Neuronal stem cell (in vitro differentiated cells): ENCODE results near the gene TTC38.

Experiments
- DNase-seq: peaks from one replicate; pipeline ENCODE4 v3.0.0-alpha.2; 2013; ENCODE audit warnings: low spot score
- H2AFZ ChIP-seq: one replicate; pipeline ENCODE4 v1.6.1; 2013; ENCODE audit warnings: mild to moderate bottlenecking, low read length, inconsistent platforms
- H2AK5ac ChIP-seq: 2 replicates; pipeline ENCODE4 v1.6.1; 2013; ENCODE audit warnings: low read depth, mild to moderate bottlenecking, inconsistent platforms, low read length, moderate library complexity, mixed read lengths
- H2BK120ac ChIP-seq: 2 replicates; pipeline ENCODE4 v1.6.1; 2013; ENCODE audit warnings: low read depth, mild to moderate bottlenecking, inconsistent platforms, low read length, moderate library complexity, mixed read lengths
- H2BK12ac ChIP-seq: one replicate; pipeline ENCODE4 v1.6.1; 2013; ENCODE audit warnings: low read length, inconsistent platforms
- H2BK15ac ChIP-seq: 2 replicates; pipeline ENCODE4 v1.6.1; 2013; ENCODE audit warnings: mild to moderate bottlenecking, low read length, inconsistent platforms, mixed read lengths
- H2BK5ac ChIP-seq: one replicate; pipeline ENCODE4 v1.6.1; 2013; ENCODE audit warnings: inconsistent platforms, mild to moderate bottlenecking, low read length, moderate library complexity
- H3K14ac ChIP-seq: one replicate; pipeline ENCODE4 v1.6.1; 2013; ENCODE audit warnings: low read length, inconsistent platforms
- H3K18ac ChIP-seq: 2 replicates; pipeline ENCODE4 v1.6.1; 2013; ENCODE audit warnings: low read length, inconsistent platforms
- H3K23ac ChIP-seq: 2 replicates; pipeline ENCODE4 v1.6.1; 2013; ENCODE audit warnings: low read depth, mild to moderate bottlenecking, mixed read lengths, low read length, inconsistent platforms; ENCODE audit not compliant: poor library complexity
- H3K27ac ChIP-seq: replicated peaks from 3 replicates; pipeline ENCODE4 v1.5.1; 2013; ENCODE audit warnings: low read length, inconsistent platforms
- H3K27me3 ChIP-seq, 3 experiments: 2 replicates each; pipeline ENCODE4 v1.6.1; 2013; ENCODE audit warnings: low read length in 3 of 3, mild to moderate bottlenecking in 2 of 3, inconsistent platforms in 1 of 3, low read depth in 1 of 3, mixed read lengths in 1 of 3, moderate library complexity in 1 of 3; ENCODE audit not compliant: control insufficient read depth in 3 of 3, insufficient read depth in 3 of 3
- H3K36me3 ChIP-seq, 2 donors: replicated peaks in 1 of 2; 2 replicates each; pipeline ENCODE4 v1.6.1; 2013; ENCODE audit warnings: low read length in 2 of 2; ENCODE audit not compliant: control insufficient read depth in 2 of 2, insufficient read depth in 2 of 2
- H3K4ac ChIP-seq: 2 replicates; pipeline ENCODE4 v1.6.1; 2013; ENCODE audit warnings: inconsistent platforms, mild to moderate bottlenecking, low read length, moderate library complexity
- H3K4me1 ChIP-seq, 2 donors: 1 replicate in 1 of 2; 2 replicates in 1 of 2; pipeline ENCODE4 v1.6.1; 2013; ENCODE audit warnings: low read length in 2 of 2, low read depth in 1 of 2; ENCODE audit not compliant: control insufficient read depth in 2 of 2, insufficient read depth in 1 of 2
- H3K4me2 ChIP-seq: one replicate; pipeline ENCODE4 v1.6.1; 2013; ENCODE audit warnings: mild to moderate bottlenecking, low read length, inconsistent platforms; ENCODE audit not compliant: insufficient read depth, poor library complexity, severe bottlenecking
- H3K4me3 ChIP-seq, 2 donors: 2 replicates each; pipeline ENCODE4 v1.5.1; 2013; ENCODE audit warnings: low read length in 2 of 2, mild to moderate bottlenecking in 2 of 2, inconsistent platforms in 1 of 2, moderate library complexity in 1 of 2
- H3K79me1 ChIP-seq: one replicate; pipeline ENCODE4 v1.6.1; 2013; ENCODE audit warnings: low read depth, mild to moderate bottlenecking, inconsistent platforms, low read length, moderate library complexity
- H3K9ac ChIP-seq: one replicate; pipeline ENCODE4 v1.6.1; 2013; ENCODE audit warnings: mild to moderate bottlenecking, low read depth, low read length, inconsistent platforms; ENCODE audit not compliant: poor library complexity
- H3K9me3 ChIP-seq, 2 donors: replicated peaks in 1 of 2; 2 replicates each; pipeline versions ENCODE3 to v1.6.1; 2013; ENCODE audit warnings: low read length in 2 of 2, mild to moderate bottlenecking in 2 of 2, inconsistent platforms in 1 of 2, low read depth in 1 of 2, mixed read lengths in 1 of 2, moderate library complexity in 1 of 2; ENCODE audit not compliant: control insufficient read depth in 2 of 2, insufficient read depth in 1 of 2
- H4K8ac ChIP-seq: one replicate; pipeline ENCODE4 v1.6.1; 2013; ENCODE audit warnings: low read depth, mild to moderate bottlenecking, inconsistent platforms, low read length, moderate library complexity
- H4K91ac ChIP-seq: one replicate; pipeline ENCODE4 v1.6.1; 2013; ENCODE audit warnings: low read length, low read depth, mild to moderate bottlenecking, inconsistent platforms; ENCODE audit not compliant: poor library complexity
- WGBS, 2 donors: extraction: QIAGEN DNeasy Blood & Tissue Kit; methylation state at CpG; one replicate each; pipeline ENCODE4 v1.1.7; 2013; ENCODE audit warnings: missing lambda C conversion rate in 2 of 2, mixed read lengths in 1 of 2; ENCODE audit not compliant: insufficient read length in 2 of 2, insufficient replicate concordance in 1 of 2; ENCODE audit errors: extremely low coverage in 2 of 2; 5-methylcytosine and 5-hydroxymethylcytosine counted together

Gene TTC38

GRCh38 chr22:46292173-46292572 is 24.4 kb downstream of the TTC38 start:
- Histone ChIP-seq H3K9ac (no peak overlapping the region), H2BK12ac (no peak overlapping the region), H4K91ac (no peak overlapping the region), H3K23ac (no peak overlapping the region), H3K18ac (no peak overlapping the region), H2BK15ac (no peak overlapping the region), H3K27me3 (no peaks in the 10 kb centered on the region), H3K4me3 (no peak overlapping the region), H2BK5ac (no peak overlapping the region), H3K79me1 (no peaks in the 10 kb centered on the region), H3K4ac (no peak overlapping the region), H3K4me2 (no peak overlapping the region), H2AFZ (no peak overlapping the region), H3K27ac (no peak overlapping the region), H3K4me1 (peaks cover 7 to 8% of the 10 kb centered on the region in 2 donors), H3K14ac (no peak overlapping the region), H2BK120ac (no peak overlapping the region), H3K36me3 (peaks cover 4 to 45% of the 10 kb centered on the region in 2 donors), H3K9me3 (peaks cover 0 to 2% of the 10 kb centered on the region in 2 donors), H4K8ac (no peak overlapping the region), H2AK5ac (no peak overlapping the region)
- WGBS, 2 donors: no CpG with 5 or more reads among the region's 3 CpGs
- DNase-seq: no peak

DNA sequence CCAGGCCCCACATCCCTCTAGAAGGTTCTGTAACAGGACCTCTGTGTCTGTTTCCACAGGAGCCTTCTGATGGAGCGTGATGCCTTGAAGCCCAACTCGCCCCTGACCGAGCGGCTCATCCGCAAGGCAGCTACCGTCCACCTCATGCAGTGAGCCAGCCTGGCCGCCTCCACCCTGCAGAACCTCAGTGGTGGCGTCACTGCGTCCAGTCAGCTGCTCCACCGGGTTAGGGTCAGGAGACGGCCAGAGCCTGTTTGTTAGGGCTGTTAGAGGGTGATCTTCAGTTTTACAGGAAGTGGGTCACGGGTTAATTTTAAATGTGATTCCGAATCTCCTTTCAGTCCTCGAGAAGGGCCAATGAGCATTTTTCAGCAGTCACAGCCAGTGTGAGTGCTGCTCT is 24.9 kb downstream of the TTC38 start:
- Histone ChIP-seq H3K4ac (no peak overlapping the region), H3K4me2 (no peak overlapping the region), H3K36me3 (peaks cover 4 to 46% of the 10 kb centered on the region in 2 donors), H3K4me1 (peaks cover 7 to 10% of the 10 kb centered on the region in 2 donors), H3K27ac (no peak overlapping the region), H2BK120ac (no peak overlapping the region), H3K9ac (no peak overlapping the region), H3K9me3 (peaks cover 0 to 2% of the 10 kb centered on the region in 2 donors), H3K14ac (no peak overlapping the region), H2BK15ac (no peak overlapping the region), H3K18ac (no peak overlapping the region), H4K91ac (no peak overlapping the region), H3K27me3 (no peaks in the 10 kb centered on the region), H2AFZ (no peak overlapping the region), H4K8ac (no peak overlapping the region), H2BK12ac (no peak overlapping the region), H3K4me3 (no peak overlapping the region), H3K79me1 (no peaks in the 10 kb centered on the region), H2AK5ac (no peak overlapping the region), H3K23ac (no peak overlapping the region), H2BK5ac (no peak overlapping the region)
- WGBS, 2 donors: no CpG with 5 or more reads among the region's 14 CpGs
- no peak for DNase-seq

DNA sequence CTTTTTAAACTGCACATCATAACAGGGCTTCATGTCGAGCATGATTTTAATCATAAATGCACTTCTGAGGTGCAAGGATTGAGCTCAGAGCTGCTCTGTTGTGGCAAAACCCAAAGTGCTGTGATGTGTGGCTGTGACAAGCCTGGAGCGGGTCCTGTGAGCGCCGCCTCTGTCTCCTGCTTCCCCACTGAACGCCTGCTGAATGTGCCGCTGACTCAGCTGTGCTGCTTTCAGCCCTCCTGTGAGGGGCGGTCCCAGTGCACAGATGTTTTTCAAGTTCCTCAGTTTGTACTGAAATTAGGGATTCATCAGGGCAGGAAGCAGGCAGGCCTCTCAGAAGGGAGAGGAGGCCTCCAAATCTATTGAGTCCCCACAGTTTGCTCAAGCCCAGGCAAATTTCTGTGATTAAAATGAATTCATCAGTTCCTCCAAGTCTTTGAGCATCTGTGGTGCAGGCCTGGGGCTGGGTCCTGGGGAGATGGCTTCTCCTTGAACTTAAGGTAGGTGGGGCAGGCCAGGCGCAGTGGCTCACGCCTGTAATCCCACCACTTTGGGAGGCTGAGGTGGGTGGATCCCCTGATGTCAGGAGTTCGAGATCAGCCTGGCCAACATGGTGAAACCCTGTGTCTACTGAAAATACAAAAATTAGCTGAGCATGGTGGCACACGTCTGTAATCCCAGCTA is 25.9 kb downstream of the TTC38 start:
- Histone ChIP-seq H4K8ac (no peak overlapping the region), H3K27me3 (no peaks in the 10 kb centered on the region), H3K27ac (no peak overlapping the region), H3K4me3 (no peak overlapping the region), H3K23ac (no peak overlapping the region), H2BK120ac (no peak overlapping the region), H3K9me3 (peaks cover 0 to 2% of the 10 kb centered on the region in 2 donors), H3K14ac (no peak overlapping the region), H3K9ac (no peak overlapping the region), H2BK12ac (no peak overlapping the region), H2BK5ac (no peak overlapping the region), H3K36me3 (peaks cover 7 to 46% of the 10 kb centered on the region in 2 donors), H3K4me2 (no peak overlapping the region), H3K79me1 (no peaks in the 10 kb centered on the region), H3K18ac (no peak overlapping the region), H3K4ac (no peak overlapping the region), H2BK15ac (no peak overlapping the region), H2AK5ac (no peak overlapping the region), H3K4me1 (peaks cover 10 to 13% of the 10 kb centered on the region in 2 donors), H4K91ac (no peak overlapping the region), H2AFZ (no peak overlapping the region)
- DNase-seq: no peak
- WGBS, 2 donors: no CpG with 5 or more reads among the region's 11 CpGs

DNA sequence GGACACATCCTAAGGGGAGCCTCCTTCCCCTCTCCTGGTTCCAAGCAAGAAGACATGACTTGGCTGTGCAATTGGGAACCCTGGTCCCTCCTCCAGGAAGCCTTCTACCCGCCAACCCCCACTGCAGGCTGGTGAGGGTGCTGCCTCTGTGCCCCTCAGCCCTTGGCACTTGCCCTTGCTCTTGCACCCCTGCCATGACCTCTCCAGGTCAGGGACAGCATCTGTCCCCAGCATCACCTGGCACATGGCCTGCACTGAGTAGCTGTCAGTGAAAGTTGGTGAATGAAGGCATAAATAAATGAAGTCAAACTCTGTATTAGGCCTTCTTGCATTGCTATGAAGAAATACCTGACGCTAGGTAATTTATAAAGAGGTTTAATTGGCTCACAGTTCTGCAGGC is 27.0 kb downstream of the TTC38 start:
- peaks cover 0 to 2% of the 10 kb centered on the region in 2 donors for H3K9me3 ChIP-seq
- no peak overlapping the region for H2BK12ac ChIP-seq
- H2AK5ac ChIP-seq: no peak overlapping the region
- H3K4ac ChIP-seq: no peak overlapping the region
- no peak overlapping the region for H2AFZ ChIP-seq
- no peak overlapping the region for H4K8ac ChIP-seq
- no peak overlapping the region for H4K91ac ChIP-seq
- H3K4me1 ChIP-seq: peaks cover 10 to 15% of the 10 kb centered on the region in 2 donors
- no peaks in the 10 kb centered on the region for H3K27me3 ChIP-seq
- H2BK15ac ChIP-seq: no peak overlapping the region
- H2BK120ac ChIP-seq: no peak overlapping the region
- no peak overlapping the region for H2BK5ac ChIP-seq
- peak overlapping the region in 1 of 2 donors; percentile 66 for H3K4me3 ChIP-seq
- H3K79me1 ChIP-seq: no peaks in the 10 kb centered on the region
- no peak overlapping the region for H3K9ac ChIP-seq
- H3K36me3 ChIP-seq: peaks cover 15 to 46% of the 10 kb centered on the region in 2 donors
- H3K18ac ChIP-seq: no peak overlapping the region
- no peak overlapping the region for H3K27ac ChIP-seq
- H3K4me2 ChIP-seq: no peak overlapping the region
- DNase-seq: no peak
- no peak overlapping the region for H3K23ac ChIP-seq
- no peak overlapping the region for H3K14ac ChIP-seq
- WGBS, 2 donors: no CpG with 5 or more reads among the region's 2 CpGs
